ENCODE results near the gene PLCD3.

GRCh38 chr17:45128331-45128730, 4.0 kb downstream of the PLCD3 start:
- TF ChIP-seq POLR2A (IDR thresholded peaks at IDR 0.05; ENCODE audit: low read depth, low read length) (no peak), POU2F2 (IDR thresholded peaks at IDR 0.05; ENCODE audit: low read depth, low read length) (no peak)
